GM18505 (cell line): ENCODE data around the gene PRKCA.

Source experiments
- ATAC-seq: cut with Tn5 transposase; IDR thresholded peaks from one replicate; pipeline ENCODE4 v1.9.1; 2021; ENCODE audit not compliant: unreplicated experiment
- POLR2A ChIP-seq: IDR thresholded peaks from 4 replicates; pipeline ENCODE4 v1.6.1; 2011; ENCODE audit warnings: borderline replicate concordance; ENCODE audit not compliant: insufficient read depth, insufficient read length; ENCODE audit errors: extremely low read depth

PRKCA gene

DNA sequence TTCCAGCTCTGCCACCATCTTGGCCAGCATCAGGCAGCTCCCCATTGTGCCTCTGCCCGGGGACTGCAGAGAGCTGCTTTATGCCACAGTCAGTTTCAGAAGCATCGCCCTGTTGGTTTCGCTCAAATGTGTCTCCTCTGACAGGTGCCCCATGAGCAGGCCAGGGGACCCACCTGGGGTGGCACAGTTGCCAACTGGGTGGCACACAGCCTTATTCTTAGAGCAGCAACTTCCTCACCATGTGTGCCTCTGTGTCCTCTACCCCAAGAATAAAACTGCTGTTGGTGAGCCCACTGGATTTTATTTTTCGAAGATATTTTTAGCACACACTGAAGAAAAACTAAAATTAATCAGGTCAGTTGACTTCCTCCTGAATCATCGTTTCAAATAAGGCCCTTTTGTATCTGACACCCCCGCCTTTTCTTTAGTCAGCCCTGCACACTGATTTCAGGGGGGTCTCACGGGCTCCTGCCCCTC, 487.6 kb downstream of the PRKCA start:
- ATAC-seq = no peak
- no peak for TF ChIP-seq POLR2A

DNA sequence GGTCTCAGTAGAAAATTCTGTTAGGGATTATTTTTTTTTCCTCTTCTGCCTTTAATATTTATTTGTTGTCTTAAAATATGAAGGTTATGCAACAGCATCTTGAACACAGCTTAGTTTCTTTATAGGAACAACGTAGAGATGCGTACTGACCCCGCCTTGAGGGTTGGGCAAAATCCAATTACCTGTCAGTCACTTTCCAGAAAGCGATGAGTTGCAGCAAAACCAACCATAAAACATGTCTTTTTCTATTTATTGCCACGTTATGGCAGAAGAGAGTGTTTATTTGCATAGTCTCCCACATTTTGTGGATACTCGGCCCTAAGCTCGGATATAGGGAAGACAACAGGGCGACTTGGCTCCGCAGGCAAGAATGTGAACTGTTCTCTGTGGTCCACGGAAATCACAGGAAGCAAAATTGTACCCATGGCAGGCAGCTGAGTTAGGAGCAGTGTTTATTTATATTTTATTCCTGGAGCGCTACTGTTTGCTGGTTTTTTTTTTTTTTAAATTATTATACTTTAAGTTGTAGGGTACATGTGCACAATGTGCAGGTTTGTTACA, 488.2 kb downstream of the PRKCA start:
- ATAC-seq = no peak
- no peak for TF ChIP-seq POLR2A

DNA sequence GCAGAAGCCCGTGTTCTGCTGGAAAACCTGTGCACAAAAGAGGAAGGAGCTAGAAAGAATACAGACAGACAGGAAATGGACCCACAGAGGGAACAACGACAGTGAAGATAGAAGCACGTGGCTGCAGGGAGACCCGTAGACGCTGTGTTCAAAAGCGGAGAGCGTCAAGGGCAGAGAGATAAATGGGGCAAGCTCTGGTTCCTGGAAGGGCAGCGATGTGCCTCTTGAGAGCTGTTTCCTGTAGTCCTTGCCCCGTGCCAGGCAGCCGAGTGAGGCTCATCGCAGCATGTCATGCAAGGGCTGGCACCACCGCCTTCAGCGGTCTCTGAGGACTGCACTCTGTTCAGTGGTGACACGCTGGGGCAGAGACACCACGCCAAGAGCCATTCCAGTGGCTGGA, 488.9 kb downstream of the PRKCA start:
- no peak for TF ChIP-seq POLR2A
- no peak for ATAC-seq

DNA sequence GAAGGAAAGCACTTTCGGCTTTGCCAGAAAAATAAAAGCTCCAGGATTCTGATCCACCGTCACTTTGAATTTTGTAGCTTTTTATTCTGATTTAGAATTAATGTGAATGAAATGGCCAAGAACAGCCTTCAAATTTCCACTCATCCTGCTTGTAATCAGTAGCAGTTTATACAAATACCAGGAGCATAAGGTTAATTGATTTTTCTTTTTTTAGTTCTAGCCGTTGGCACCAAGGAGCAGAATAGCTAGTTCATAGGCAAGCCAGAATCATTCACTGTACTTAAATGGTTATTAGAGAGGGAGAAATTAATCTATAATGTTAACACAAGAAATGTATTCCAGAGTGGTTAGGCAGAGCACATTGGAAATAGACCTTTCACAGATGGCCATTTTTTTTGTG, 491.4 kb downstream of the PRKCA start:
- ATAC-seq = no peak
- no peak for TF ChIP-seq POLR2A

DNA sequence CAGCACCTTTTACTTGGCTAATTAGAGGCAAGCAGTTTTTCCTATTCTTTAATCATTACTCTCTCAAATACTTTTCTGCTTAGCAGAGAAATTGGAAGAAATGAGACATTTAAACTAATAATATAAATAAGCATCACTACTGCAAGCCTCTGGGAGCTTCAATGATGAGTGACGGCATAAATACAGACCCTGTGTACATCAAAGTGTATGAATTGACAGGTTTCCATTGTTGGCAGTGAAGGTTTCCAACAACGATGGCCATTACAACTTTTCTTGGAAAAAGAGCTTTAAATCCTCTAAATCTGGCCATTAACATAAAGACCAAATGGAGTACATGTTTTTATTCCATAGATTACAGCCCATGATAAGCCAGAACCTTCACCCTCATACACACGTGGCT, 493.1 kb downstream of the PRKCA start:
- no peak for ATAC-seq
- TF ChIP-seq POLR2A = no peak

DNA sequence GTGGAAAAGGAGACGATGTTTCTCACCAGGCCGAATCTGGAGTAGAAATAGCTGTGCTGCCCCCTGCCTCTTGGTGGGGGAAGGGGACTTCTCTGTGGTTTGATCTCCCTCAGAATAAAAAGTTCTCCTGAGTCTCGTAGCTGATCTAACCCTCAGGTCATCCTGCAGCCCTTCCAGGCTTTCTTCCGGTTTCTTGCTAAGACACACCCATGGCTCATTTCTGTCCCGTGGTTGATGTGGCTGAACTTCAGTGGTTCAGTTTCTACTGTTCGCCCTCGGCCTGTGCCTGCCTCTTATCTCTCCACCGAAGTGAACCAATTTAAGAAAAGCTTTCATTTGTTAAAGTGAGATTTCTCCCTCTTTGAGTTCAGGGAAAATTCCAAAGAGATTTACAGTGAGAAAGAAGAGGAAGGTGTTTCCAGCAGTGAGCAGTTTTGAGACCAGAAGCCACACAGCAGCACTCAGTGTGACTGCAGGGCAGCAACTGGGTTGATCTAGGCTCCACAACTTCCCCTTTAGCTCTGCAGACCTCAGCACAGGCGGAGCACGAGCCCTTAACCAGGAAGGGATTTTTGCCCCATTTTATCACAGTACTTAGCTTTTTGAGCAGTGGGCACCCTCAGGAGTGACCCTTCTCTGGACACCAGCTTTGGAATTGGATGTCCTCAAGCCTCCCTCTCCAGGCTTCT, 497.6 kb downstream of the PRKCA start:
- ATAC-seq = no peak
- no peak for TF ChIP-seq POLR2A

DNA sequence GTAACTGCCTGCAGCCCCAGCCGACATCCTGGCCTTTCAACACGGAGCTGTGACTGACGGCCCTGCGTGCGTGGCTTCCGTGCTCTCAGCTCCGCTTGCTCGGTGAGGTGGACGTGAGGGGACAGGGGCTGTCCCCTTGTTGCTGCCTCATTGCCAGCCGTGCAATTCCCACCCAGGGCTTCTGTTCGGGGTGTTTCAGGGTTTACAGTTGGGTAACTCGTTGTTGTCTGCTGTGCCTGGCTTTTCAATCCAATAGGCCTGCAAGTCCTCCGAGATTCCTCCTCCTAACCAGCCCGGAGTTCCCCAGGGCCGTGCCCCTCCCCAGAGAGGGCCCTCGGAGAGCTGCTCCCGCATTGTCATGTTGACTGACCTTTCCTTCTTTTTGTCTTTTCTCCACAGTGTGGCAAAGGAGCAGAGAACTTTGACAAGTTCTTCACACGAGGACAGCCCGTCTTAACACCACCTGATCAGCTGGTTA, 501.1 kb downstream of the PRKCA start:
- no peak for ATAC-seq
- no peak for TF ChIP-seq POLR2A

DNA sequence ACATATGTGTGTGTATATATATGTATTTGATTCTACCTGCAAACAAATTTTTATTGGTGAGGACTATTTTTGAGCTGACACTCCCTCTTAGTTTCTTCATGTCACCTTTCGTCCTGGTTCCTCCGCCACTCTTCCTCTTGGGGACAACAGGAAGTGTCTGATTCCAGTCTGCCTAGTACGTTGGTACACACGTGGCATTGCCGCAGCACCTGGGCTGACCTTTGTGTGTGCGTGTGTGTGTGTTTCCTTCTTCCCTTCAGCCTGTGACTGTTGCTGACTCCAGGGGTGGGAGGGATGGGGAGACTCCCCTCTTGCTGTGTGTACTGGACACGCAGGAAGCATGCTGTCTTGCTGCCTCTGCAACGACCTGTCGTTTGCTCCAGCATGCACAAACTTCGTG, 503.2 kb downstream of the PRKCA start:
- TF ChIP-seq POLR2A = no peak
- no peak for ATAC-seq

DNA sequence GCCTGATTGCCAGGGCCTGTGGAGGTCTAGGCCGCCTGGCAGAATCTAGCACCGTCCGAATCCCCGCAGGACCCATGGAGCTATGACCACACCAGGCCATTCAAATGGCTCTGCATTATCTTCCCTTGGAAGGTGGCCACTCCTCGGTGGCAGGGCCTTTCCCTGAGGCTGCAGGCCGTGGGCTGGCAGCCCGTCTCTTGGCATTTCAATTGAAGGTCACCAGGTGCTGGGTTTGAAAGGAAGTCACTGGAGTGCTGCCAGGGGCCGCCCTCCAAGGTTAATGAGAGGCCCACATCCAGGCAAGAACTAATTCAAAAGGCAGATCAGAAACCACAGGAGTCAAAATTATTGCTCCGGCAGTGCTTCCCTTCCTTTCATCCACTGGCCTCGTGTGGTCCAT, 504.8 kb downstream of the PRKCA start:
- no peak for ATAC-seq
- TF ChIP-seq POLR2A = no peak

DNA sequence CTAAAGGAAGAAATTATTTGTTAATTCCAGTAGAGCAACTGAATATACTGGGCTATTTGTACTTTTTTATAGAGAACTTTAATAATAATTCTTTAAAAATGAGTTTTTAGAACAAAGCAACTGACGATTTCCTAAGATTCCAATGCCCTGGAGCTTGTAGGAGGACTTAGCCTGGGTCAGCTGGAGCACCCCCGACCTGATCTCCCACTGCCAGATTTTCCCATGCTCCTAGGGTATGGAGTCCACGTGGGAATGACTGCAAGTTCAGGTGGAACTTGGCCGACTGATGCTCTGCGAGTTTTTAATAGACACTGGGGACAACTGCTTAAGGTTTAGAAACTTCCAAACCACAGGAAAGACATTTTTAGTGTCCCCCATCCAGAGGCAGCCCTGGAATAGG, 507.0 kb downstream of the PRKCA start:
- no peak for TF ChIP-seq POLR2A
- no peak for ATAC-seq

DNA sequence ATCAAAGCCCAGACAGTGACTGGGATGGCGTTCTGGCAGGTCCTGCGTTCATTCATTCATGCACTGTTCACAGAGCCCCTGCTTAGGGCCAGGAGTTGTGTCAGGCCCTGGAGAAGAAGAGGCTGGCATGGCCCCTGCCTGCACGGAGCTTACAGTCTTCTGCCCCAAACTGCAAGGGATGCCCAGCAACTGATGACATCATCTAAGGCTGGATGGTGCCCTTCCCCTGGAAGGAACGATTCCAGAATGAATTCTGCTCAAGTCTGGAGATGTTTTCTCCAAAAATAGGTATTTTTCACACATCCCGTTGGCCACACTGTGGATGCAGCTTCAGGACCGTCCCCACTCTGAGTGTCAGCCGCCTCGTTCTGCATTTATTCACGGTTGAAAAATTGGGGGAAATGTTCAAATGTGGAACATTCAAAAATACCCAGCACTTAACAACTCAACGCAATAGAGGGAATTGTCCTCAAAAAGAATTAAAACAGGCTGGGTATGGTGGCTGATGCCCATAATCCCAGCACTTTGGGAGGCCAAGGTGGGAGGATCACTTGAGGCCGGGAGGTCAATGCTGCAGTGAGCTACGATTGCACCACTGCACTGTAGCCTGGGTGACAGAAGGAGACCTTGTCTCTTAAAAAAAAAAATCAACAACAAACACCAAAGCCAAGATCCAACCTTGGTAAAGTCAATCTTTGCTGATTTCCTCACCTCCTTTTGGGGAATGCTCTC, 508.7 kb downstream of the PRKCA start:
- no peak for ATAC-seq
- no peak for TF ChIP-seq POLR2A

DNA sequence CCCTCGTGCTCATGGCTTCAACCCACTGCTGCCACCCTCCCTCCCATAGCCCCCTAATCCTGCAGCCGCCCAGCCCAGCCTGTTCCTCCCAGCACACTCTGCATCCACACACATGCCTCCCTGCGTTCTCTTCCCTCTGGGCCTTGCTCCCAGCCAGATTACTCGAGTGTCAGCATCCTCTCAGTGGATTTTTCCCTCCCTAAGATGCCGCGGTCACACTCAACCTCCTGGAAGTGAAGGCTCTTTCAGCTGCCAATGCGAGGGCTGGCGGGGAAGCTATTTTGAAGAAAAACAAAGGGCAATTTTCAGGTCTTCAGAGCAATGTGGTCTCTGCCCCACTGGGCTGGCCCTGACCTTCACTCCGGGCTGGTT, 509.3 kb downstream of the PRKCA start:
- TF ChIP-seq POLR2A = no peak
- ATAC-seq = no peak

DNA sequence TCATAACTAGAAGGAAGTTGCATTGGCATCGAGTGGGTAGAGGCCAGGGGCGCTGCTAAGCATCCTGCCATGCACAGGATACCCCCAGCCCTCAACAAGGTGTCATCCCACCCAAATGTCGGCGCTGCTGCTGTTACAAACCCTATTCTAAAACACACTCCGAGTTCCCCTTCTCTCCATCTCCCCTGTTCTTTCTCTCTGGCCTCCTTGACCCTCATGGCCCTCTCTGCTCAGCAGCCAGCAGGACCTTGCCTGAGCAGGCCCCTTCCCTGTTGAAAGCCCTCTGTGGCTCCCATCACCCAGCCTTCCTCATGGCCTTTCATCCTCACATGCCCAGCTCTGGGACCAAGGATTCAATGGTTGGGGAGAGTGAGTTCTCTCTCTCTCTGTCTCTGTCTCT, 510.2 kb downstream of the PRKCA start:
- no peak for TF ChIP-seq POLR2A
- ATAC-seq = no peak

DNA sequence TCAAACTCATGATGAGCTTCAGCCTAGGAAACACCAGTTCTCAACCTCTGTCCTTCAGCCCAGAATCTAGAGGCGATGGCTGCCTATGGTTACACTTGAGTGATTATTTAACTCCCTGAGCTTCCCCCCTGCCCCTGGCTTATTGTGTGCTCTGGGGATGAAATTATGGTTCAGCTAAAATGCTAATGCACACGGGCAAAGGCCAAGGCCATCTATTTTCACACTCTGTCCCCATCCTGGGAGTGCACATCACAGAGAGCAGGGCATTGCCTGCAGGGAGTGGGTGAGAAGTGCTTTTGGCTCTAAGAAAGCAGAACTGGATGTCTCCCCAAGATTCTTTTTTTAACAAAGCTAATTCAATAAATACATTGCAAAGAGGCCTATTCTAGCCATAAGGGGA, 510.9 kb downstream of the PRKCA start:
- TF ChIP-seq POLR2A = no peak
- no peak for ATAC-seq
